ENCODE data around the gene CRIP2. TPM values are rescaled to one million over a fixed set of nuclear protein-coding genes. Genes with fewer than 3 reads are reported as not detected.
A peak's percentile ranks its signal among the peaks of the same experiment; 100 is the strongest.

The CRIP2 gene
- total and polyA plus RNA-seq, 2 experiments from 2014 or later = 3.4 to 9.6 TPM

- peak overlapping the region; percentile 70 for H3K4me3 ChIP-seq
- Mint-ChIP-seq H3K27ac (no peak overlapping the region), H3K4me1 (peaks cover 9% of the 10 kb centered on the region; the same call in 2 of the 3 replicates), H3K27me3 (ENCODE audit: insufficient read depth, low read depth, poor library complexity) (peaks cover 54% of the 10 kb centered on the region), H3K9me3 (no peaks in the 10 kb centered on the region), H3K36me3 (ENCODE audit: low read depth) (no peaks in the 10 kb centered on the region), H3K4me3 (peak overlapping the region; percentile 59; the same call in 2 of the 3 replicates)
- DNase-seq (ENCODE audit: low spot score) = peak; percentile 55
- H4K20me1 ChIP-seq (replicated peaks; ENCODE audit: insufficient read depth) = no peaks in the 10 kb centered on the region; the same call in 1 of the 2 replicates
- TF ChIP-seq CTCF (conservative IDR thresholded peaks at IDR 0.05; ENCODE audit: low read depth in 2 of 2) (no peak), ZNF114 (CRISPR knock-in tag; IDR thresholded peaks at IDR 0.05) (no peak), EZH2 (IDR thresholded peaks at IDR 0.05; ENCODE audit: low read depth, unreplicated experiment) (peak; percentile 50), POLR2AphosphoS5 (IDR thresholded peaks at IDR 0.05; ENCODE audit: low read depth) (no peak), STAT1 (IDR thresholded peaks at IDR 0.05; ENCODE audit: unreplicated experiment) (no peak), JUNB (IDR thresholded peaks at IDR 0.05; ENCODE audit: unreplicated experiment) (no peak), NANOG (IDR thresholded peaks at IDR 0.05; ENCODE audit: borderline replicate concordance) (no peak), CREB1 (CRISPR knock-in tag; IDR thresholded peaks at IDR 0.05; ENCODE audit: low read depth) (no peak)
- H3K4me2 ChIP-seq = peak overlapping the region; percentile 78
- H3K27ac ChIP-seq (ENCODE audit: low read depth) = no peak overlapping the region
- peaks cover 7% of the 10 kb centered on the region; the same call in 1 of the 2 replicates for H3F3A ChIP-seq (replicated peaks; ENCODE audit: low read depth)
- no peaks in the 10 kb centered on the region for H3K36me3 ChIP-seq (ENCODE audit: insufficient read depth)
- H3K79me2 ChIP-seq (replicated peaks; ENCODE audit: insufficient read depth) = no peaks in the 10 kb centered on the region
- H3K4me1 ChIP-seq (ENCODE audit: insufficient read depth) = peaks cover 16% of the 10 kb centered on the region; the same call in 1 of the 2 replicates
- ATAC-seq = peak; percentile 1
- H3K27me3 ChIP-seq (ENCODE audit: insufficient read depth) = peaks cover 57% of the 10 kb centered on the region
- H2AFZ ChIP-seq = peak overlapping the region; percentile 74
- no peaks in the 10 kb centered on the region for H3K9me2 ChIP-seq (ENCODE audit: insufficient read depth)
Observed at GRCh38 chr14:105475269-105476096, 862 bp downstream of the CRIP2 start.

DNA sequence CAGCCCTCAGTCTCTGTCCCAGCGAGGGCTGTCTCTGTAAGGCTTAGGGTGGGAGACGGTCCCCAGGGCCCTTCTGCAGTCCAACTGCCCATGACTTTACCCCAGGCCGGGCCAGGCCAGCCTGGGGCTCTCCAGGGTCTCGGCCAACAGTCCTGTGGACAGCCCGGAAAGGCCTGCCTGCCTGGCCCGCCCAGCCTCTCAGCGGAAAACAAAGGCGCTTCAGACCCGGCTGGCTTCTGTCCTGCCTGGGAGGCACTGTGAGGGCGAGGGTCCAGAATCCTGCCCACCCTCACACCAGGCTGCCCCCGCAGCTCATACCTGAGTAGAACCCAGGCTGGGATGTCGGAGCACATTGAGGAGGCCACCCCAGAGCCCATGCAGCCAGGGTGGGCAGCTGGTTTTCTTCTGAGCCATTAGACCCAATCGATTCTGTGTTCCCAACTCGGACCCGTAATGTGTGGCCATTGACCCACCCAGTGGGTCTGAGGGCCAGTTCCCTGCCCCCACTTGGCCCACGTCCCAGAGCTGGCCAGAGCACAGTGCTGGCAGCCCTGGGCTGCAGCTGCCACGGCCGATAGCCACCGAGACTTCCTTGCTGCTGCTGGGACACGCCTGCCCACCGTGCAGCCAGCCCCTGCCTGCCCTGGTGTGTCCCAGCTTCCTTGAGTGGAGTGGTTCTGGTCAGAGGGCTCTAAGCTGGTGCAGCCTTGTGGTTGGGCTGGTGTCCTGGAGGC lies 1.6 kb downstream of the CRIP2 start:
- peak overlapping the region; percentile 59; the same call in 2 of the 3 replicates for H3K4me3 Mint-ChIP-seq
- ATAC-seq (no peak; the same call in 2 of the 3 replicates), DNase-seq (ENCODE audit: low spot score) (peak; percentile 39)
- H3K27ac ChIP-seq (ENCODE audit: low read depth) = no peak overlapping the region
- H3K4me3 ChIP-seq = peak overlapping the region; percentile 70
- no peaks in the 10 kb centered on the region for H4K20me1 ChIP-seq (replicated peaks; ENCODE audit: insufficient read depth)
- peak overlapping the region; percentile 78 for H3K4me2 ChIP-seq
- no peaks in the 10 kb centered on the region for H3K9me3 Mint-ChIP-seq
- peaks cover 60% of the 10 kb centered on the region for H3K27me3 Mint-ChIP-seq (ENCODE audit: insufficient read depth, low read depth, poor library complexity)
- H3K36me3 Mint-ChIP-seq (ENCODE audit: low read depth) = no peaks in the 10 kb centered on the region
- H2AFZ ChIP-seq = peak overlapping the region; percentile 74; the same call in 1 of the 2 replicates
- no peak for TF ChIP-seq CTCF (conservative IDR thresholded peaks at IDR 0.05; ENCODE audit: low read depth in 2 of 2)
- no peak for TF ChIP-seq JUNB (IDR thresholded peaks at IDR 0.05; ENCODE audit: unreplicated experiment)
- TF ChIP-seq CREB1 (CRISPR knock-in tag; IDR thresholded peaks at IDR 0.05; ENCODE audit: low read depth) = no peak
- no peak for TF ChIP-seq ZNF331 (CRISPR knock-in tag; IDR thresholded peaks at IDR 0.05; ENCODE audit: low read depth)
- 0 out of 2 replicates have a peak, but pooled peaks cover 4% of the 10 kb centered on the region for H3F3A ChIP-seq (replicated peaks; ENCODE audit: low read depth)
- no peaks in the 10 kb centered on the region for H3K79me2 ChIP-seq (replicated peaks; ENCODE audit: insufficient read depth)
- H3K4me1 Mint-ChIP-seq = peaks cover 9% of the 10 kb centered on the region; the same call in 2 of the 3 replicates
- no peak overlapping the region for H3K27ac Mint-ChIP-seq
- no peaks in the 10 kb centered on the region for H3K36me3 ChIP-seq (ENCODE audit: insufficient read depth)
- no peaks in the 10 kb centered on the region for H3K9me2 ChIP-seq (ENCODE audit: insufficient read depth)
- H3K27me3 ChIP-seq (ENCODE audit: insufficient read depth) = peaks cover 65% of the 10 kb centered on the region
- H3K4me1 ChIP-seq (ENCODE audit: insufficient read depth) = peaks cover 13% of the 10 kb centered on the region; the same call in 1 of the 2 replicates

Measured in GM23338 (cell line).